ENCODE measurements around the gene BAIAP2. TPM values are rescaled to one million over a fixed set of nuclear protein-coding genes. Genes with fewer than 3 reads are reported as not detected.

The BAIAP2 gene
- polyA plus RNA-seq, 1 donor from 2014 or later, result 17.5 TPM

- Histone ChIP-seq H3K79me2 (replicated peaks; ENCODE audit: insufficient read depth, low read length) (peaks cover 10% of the 10 kb centered on the region), H3K9me3 (ENCODE audit: low read length) (no peaks in the 10 kb centered on the region), H3F3A (ENCODE audit: insufficient read depth, low read length, poor library complexity, severe bottlenecking) (no peaks in the 10 kb centered on the region), H3K4me2 (ENCODE audit: low read length) (no peak overlapping the region), H2AFZ (ENCODE audit: low read depth, low read length) (no peak overlapping the region), H3K9ac (ENCODE audit: low read length) (no peak overlapping the region), H3K27me3 (ENCODE audit: insufficient read depth, low read depth, low read length) (no peaks in the 10 kb centered on the region), H3K27ac (ENCODE audit: low read length) (no peak overlapping the region), H3K4me3 (ENCODE audit: low read length) (no peak overlapping the region), H3K9me2 (ENCODE audit: insufficient read depth, low read length) (no peaks in the 10 kb centered on the region), H4K20me1 (ENCODE audit: insufficient read depth) (no peaks in the 10 kb centered on the region), H3K36me3 (ENCODE audit: insufficient read depth, low read length) (no peaks in the 10 kb centered on the region)
- no peak for TF ChIP-seq EZH2 (IDR thresholded peaks at IDR 0.05; ENCODE audit: borderline replicate concordance, insufficient read depth, low read length, poor library complexity, severe bottlenecking)
- no peak for TF ChIP-seq EP300 (conservative IDR thresholded peaks at IDR 0.05; ENCODE audit: poor library complexity, severe bottlenecking)
- TF ChIP-seq, protein P1, sequence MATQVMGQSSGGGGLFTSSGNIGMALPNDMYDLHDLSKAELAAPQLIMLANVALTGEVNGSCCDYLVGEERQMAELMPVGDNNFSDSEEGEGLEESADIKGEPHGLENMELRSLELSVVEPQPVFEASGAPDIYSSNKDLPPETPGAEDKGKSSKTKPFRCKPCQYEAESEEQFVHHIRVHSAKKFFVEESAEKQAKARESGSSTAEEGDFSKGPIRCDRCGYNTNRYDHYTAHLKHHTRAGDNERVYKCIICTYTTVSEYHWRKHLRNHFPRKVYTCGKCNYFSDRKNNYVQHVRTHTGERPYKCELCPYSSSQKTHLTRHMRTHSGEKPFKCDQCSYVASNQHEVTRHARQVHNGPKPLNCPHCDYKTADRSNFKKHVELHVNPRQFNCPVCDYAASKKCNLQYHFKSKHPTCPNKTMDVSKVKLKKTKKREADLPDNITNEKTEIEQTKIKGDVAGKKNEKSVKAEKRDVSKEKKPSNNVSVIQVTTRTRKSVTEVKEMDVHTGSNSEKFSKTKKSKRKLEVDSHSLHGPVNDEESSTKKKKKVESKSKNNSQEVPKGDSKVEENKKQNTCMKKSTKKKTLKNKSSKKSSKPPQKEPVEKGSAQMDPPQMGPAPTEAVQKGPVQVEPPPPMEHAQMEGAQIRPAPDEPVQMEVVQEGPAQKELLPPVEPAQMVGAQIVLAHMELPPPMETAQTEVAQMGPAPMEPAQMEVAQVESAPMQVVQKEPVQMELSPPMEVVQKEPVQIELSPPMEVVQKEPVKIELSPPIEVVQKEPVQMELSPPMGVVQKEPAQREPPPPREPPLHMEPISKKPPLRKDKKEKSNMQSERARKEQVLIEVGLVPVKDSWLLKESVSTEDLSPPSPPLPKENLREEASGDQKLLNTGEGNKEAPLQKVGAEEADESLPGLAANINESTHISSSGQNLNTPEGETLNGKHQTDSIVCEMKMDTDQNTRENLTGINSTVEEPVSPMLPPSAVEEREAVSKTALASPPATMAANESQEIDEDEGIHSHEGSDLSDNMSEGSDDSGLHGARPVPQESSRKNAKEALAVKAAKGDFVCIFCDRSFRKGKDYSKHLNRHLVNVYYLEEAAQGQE (IDR thresholded peaks at IDR 0.05; ENCODE audit: borderline replicate concordance), result no peak
- no peak for TF ChIP-seq TAF1 (IDR thresholded peaks at IDR 0.05; ENCODE audit: low read depth)
- TF ChIP-seq RAD21 (conservative IDR thresholded peaks at IDR 0.05), result no peak
- no peak for TF ChIP-seq SMC3 (conservative IDR thresholded peaks at IDR 0.05; ENCODE audit: poor library complexity)
- TF ChIP-seq MXI1 (conservative IDR thresholded peaks at IDR 0.05; ENCODE audit: poor library complexity, severe bottlenecking), result no peak
- TF ChIP-seq POLR2AphosphoS5 (IDR thresholded peaks at IDR 0.05), result no peak
- no peak for TF ChIP-seq CTCF (IDR thresholded peaks at IDR 0.05; ENCODE audit: poor library complexity, severe bottlenecking)
Observed at GRCh38 chr17:81061027-81061735, 26.2 kb downstream of the BAIAP2 start.

GRCh38 chr17:81062014-81062780, 27.2 kb downstream of the BAIAP2 start:
- Histone ChIP-seq H3K9ac (ENCODE audit: low read length) (no peak overlapping the region), H3K27me3 (ENCODE audit: insufficient read depth, low read depth, low read length) (no peaks in the 10 kb centered on the region), H3K79me2 (replicated peaks; ENCODE audit: insufficient read depth, low read length) (peaks cover 10% of the 10 kb centered on the region), H3K4me3 (ENCODE audit: low read length) (no peak overlapping the region), H2AFZ (ENCODE audit: low read depth, low read length) (no peak overlapping the region), H3K27ac (ENCODE audit: low read length) (no peak overlapping the region), H3K9me3 (ENCODE audit: low read length) (no peaks in the 10 kb centered on the region), H4K20me1 (ENCODE audit: insufficient read depth) (no peaks in the 10 kb centered on the region), H3K36me3 (ENCODE audit: insufficient read depth, low read length) (no peaks in the 10 kb centered on the region), H3K4me2 (ENCODE audit: low read length) (no peak overlapping the region), H3F3A (ENCODE audit: insufficient read depth, low read length, poor library complexity, severe bottlenecking) (no peaks in the 10 kb centered on the region), H3K9me2 (ENCODE audit: insufficient read depth, low read length) (no peaks in the 10 kb centered on the region)
- TF ChIP-seq TAF1 (IDR thresholded peaks at IDR 0.05; ENCODE audit: low read depth) (no peak), MXI1 (conservative IDR thresholded peaks at IDR 0.05; ENCODE audit: poor library complexity, severe bottlenecking) (no peak), CTCF (IDR thresholded peaks at IDR 0.05; ENCODE audit: poor library complexity, severe bottlenecking) (no peak), SMC3 (conservative IDR thresholded peaks at IDR 0.05; ENCODE audit: poor library complexity) (no peak), EZH2 (IDR thresholded peaks at IDR 0.05; ENCODE audit: borderline replicate concordance, insufficient read depth, low read length, poor library complexity, severe bottlenecking) (no peak), POLR2AphosphoS5 (IDR thresholded peaks at IDR 0.05) (no peak), EP300 (conservative IDR thresholded peaks at IDR 0.05; ENCODE audit: poor library complexity, severe bottlenecking) (no peak), RAD21 (conservative IDR thresholded peaks at IDR 0.05) (no peak)
- TF ChIP-seq, protein P1 (IDR thresholded peaks at IDR 0.05; ENCODE audit: borderline replicate concordance), result no peak
